ENCODE results near the gene ZNF155.
"Not testable (repeated sequence)": the region's sequence is repeated elsewhere in the genome, so short reads cannot be mapped to it uniquely, and the experiment has no call there.

Gene ZNF155

GRCh38 chr19:43983912-43984686, at the start of gene ZNF155:
Gene ZNF155, plus strand, starts transcription at chr19:43984188. Its CDS starts 4,356 bp downstream, at chr19:43988544.
- DNase-seq = peak; percentile 85 to 89

GRCh38 chr19:43934985-43935708, 48.8 kb upstream of the ZNF155 start, which contains the start of gene ZNF45:
Gene ZNF45, minus strand, starts transcription at chr19:43935282. Its CDS starts 13,097 bp downstream, at chr19:43922185.
- peak; percentile 77 to 79 for DNase-seq

- no peak for DNase-seq
Observed at GRCh38 chr19:43936188-43936587, 47.8 kb upstream of the ZNF155 start.

- no peak for DNase-seq
Observed at GRCh38 chr19:43939557-43940260, 44.3 kb upstream of the ZNF155 start.

GRCh38 chr19:43940719-43941118, 43.3 kb upstream of the ZNF155 start:
- DNase-seq = no peak

- no peak for DNase-seq
Observed at GRCh38 chr19:43941209-43941608, 42.8 kb upstream of the ZNF155 start.

- not testable (repeated sequence) for DNase-seq
Observed at GRCh38 chr19:43947412-43947811, 36.6 kb upstream of the ZNF155 start.

- DNase-seq = not testable (repeated sequence)
Observed at GRCh38 chr19:43949803-43950202, 34.2 kb upstream of the ZNF155 start.

- DNase-seq = peak; percentile 94 to 98
Observed at GRCh38 chr19:43950834-43951645, 32.9 kb upstream of the ZNF155 start, which contains the start of gene ZNF221. Gene ZNF221, plus strand, starts transcription at chr19:43951228. Its CDS starts 11,499 bp downstream, at chr19:43962727.

- peak; percentile 7 to 20 for DNase-seq
Observed at GRCh38 chr19:43956827-43957226, 27.2 kb upstream of the ZNF155 start.

- DNase-seq = no peak
Observed at GRCh38 chr19:43957891-43958290, 26.1 kb upstream of the ZNF155 start.

GRCh38 chr19:43960411-43960810, 23.6 kb upstream of the ZNF155 start:
- DNase-seq = no peak

- no peak for DNase-seq
Observed at GRCh38 chr19:43966079-43966694, 17.8 kb upstream of the ZNF155 start.

- no peak for DNase-seq
Observed at GRCh38 chr19:43976732-43977131, 7.3 kb upstream of the ZNF155 start.

GRCh38 chr19:43983544-43983911, 460 bp upstream of the ZNF155 start:
- no peak for DNase-seq

GRCh38 chr19:43984687-43985000, 656 bp downstream of the ZNF155 start:
- peak in 1 of 2 experiments; percentile 49 for DNase-seq

GRCh38 chr19:43997631-43998290, 13.8 kb downstream of the ZNF155 start:
- DNase-seq = no peak

- DNase-seq = no peak
Observed at GRCh38 chr19:44002212-44002565, 18.2 kb downstream of the ZNF155 start.

- peak; percentile 95 to 97 for DNase-seq
Observed at GRCh38 chr19:44002566-44003460, 18.8 kb downstream of the ZNF155 start, which contains the start of gene ZNF230. Gene ZNF230, plus strand, starts transcription at chr19:44002957. Its CDS starts 4,122 bp downstream, at chr19:44007079.

GRCh38 chr19:44003461-44004009, 19.5 kb downstream of the ZNF155 start:
- DNase-seq = peak; percentile 34 to 44
